GM12892 (cell line): Measurements from ENCODE around the gene SLC6A6.

Experiments
- POLR2A ChIP-seq: IDR thresholded peaks from 2 replicates; pipeline ENCODE4 v1.6.1; 2011; ENCODE audit warnings: low read depth, low read length, control low read depth
- POLR2AphosphoS5 ChIP-seq: IDR thresholded peaks from 2 replicates; pipeline ENCODE4 v1.6.1; 2011; ENCODE audit warnings: low read depth, low read length, control low read depth
- TAF1 ChIP-seq: IDR thresholded peaks from 2 replicates; pipeline ENCODE4 v1.6.1; 2011; ENCODE audit warnings: low read depth, mild to moderate bottlenecking, control low read depth, low read length, borderline replicate concordance

GRCh38 chr3:14363379-14363778, 39.0 kb upstream of the SLC6A6 start:
- no peak for TF ChIP-seq POLR2A
- no peak for TF ChIP-seq TAF1
- TF ChIP-seq POLR2AphosphoS5 = no peak
